Stomach (tissue), 9 donors: ENCODE data around the gene ISCA2. TPM values are rescaled to one million over a fixed set of nuclear protein-coding genes. Genes with fewer than 3 reads are reported as not detected.
A peak's percentile ranks its signal among the peaks of the same experiment; 100 is the strongest.

ENCODE experiments used
- DNase-seq, 2 donors: peaks; one replicate each; pipeline versions ENCODE4 v3.0.0 to v3.0.0-alpha.2; 2013 to 2019
- H3K27ac ChIP-seq, 5 donors: fragments of 200-600 bp in 4 of 5; sonication (generic) in 4 of 5; one replicate each; pipeline ENCODE4 v1.5.1; 2013 to 2019; ENCODE audit warnings: mild to moderate bottlenecking in 1 of 5, moderate library complexity in 1 of 5
- H3K27me3 ChIP-seq, 3 donors: fragments of 200-600 bp; sonication (generic); one replicate each; pipeline ENCODE4 v1.5.1; 2017 to 2019; ENCODE audit warnings: mixed run types in 1 of 3
- H3K36me3 ChIP-seq, 4 donors: fragments of 200-600 bp; sonication (generic); 1 replicate in 3 of 4; 2 replicates in 1 of 4; pipeline ENCODE4 v1.5.1; 2016 to 2019
- H3K4me1 ChIP-seq, 4 donors: fragments of 200-600 bp; sonication (generic); one replicate each; pipeline ENCODE4 v1.5.1; 2016 to 2019
- H3K4me3 ChIP-seq, 4 donors: fragments of 200-600 bp; sonication (generic) in 3 of 4; one replicate each; pipeline ENCODE4 v1.5.1; 2016 to 2019; ENCODE audit warnings: mild to moderate bottlenecking in 1 of 4
- H3K9me3 ChIP-seq, 4 donors: fragments of 200-600 bp; sonication (generic); one replicate each; pipeline ENCODE4 v1.5.1; 2016 to 2019
- EP300 ChIP-seq: sonication (generic); formaldehyde crosslinking; IDR thresholded peaks from one replicate; pipeline ENCODE4 v1.6.1; 2017; ENCODE audit warnings: antibody characterized with exemption
- POLR2A ChIP-seq, 4 donors: fragments of 450-650 bp; IDR thresholded peaks; one replicate each; pipeline ENCODE4 v1.6.1; 2016; ENCODE audit warnings: antibody characterized with exemption in 4 of 4, control low read depth in 2 of 4, mild to moderate bottlenecking in 1 of 4, moderate library complexity in 1 of 4
- POLR2AphosphoS5 ChIP-seq, 3 donors: sonication (generic); formaldehyde crosslinking; IDR thresholded peaks; one replicate each; pipeline ENCODE4 v1.6.1; 2016; ENCODE audit warnings: antibody characterized with exemption in 3 of 3
- WGBS, 5 donors: extraction: QIAGEN DNeasy Blood & Tissue Kit in 3 of 5; methylation state at CpG; one replicate each; pipeline versions ENCODE4 v1.1.5 to v1.1.7; 2013 to 2018; 5-methylcytosine and 5-hydroxymethylcytosine counted together
- intact Hi-C: fragments of 100-400 bp; cut with DNase I; formaldehyde crosslinking; loops from one replicate; pipeline ENCODE4 v1.15.1; 2023; ENCODE audit warnings: low total_unique reads
- polyA plus RNA-seq, 3 donors: library from polyadenylated mRNA; stranded (reverse); fragments of 200-250 nt; gene quantifications; one replicate each; pipeline ENCODE4 v1.2.3, GENCODE V29; 2013
- total RNA-seq, 5 donors: library from RNA; depleted of rRNA; stranded (reverse); fragments of >200 nt; gene quantifications; one replicate each; pipeline versions ENCODE4 v1.1.0 to v1.2.3, GENCODE V29; 2014 to 2016
- TF ChIP-seq, protein P1 (sequence below), 7 experiments: fragments of 450-650 bp in 4 of 7; fragments of 200-600 bp in 3 of 7; sonication (generic) in 3 of 7; IDR thresholded peaks; one replicate each; pipeline ENCODE4 v1.5.1; 2016 to 2019; ENCODE audit warnings: antibody characterized with exemption in 7 of 7, control low read depth in 2 of 7, mild to moderate bottlenecking in 1 of 7
- donor health status: healthy with polysubstance abuse.
- donor health status: Bipolar disorder and iron deficiency.
- donor health status: healthy.

The ISCA2 gene
- total and polyA plus RNA-seq, 8 donors: 15.2 to 34.3 (median 25.0) TPM; not detected in 2

GRCh38 chr14:74510223-74510931, 16.8 kb downstream of the ISCA2 start:
- Histone ChIP-seq H3K27ac (no peak overlapping the region), H3K4me1 (peaks cover 0 to 12% (median 10%) of the 10 kb centered on the region in 4 donors), H3K9me3 (no peaks in the 10 kb centered on the region), H3K4me3 (no peak overlapping the region), H3K36me3 (peaks cover 0 to 40% (median 15%) of the 10 kb centered on the region in 4 donors), H3K27me3 (peaks cover 0 to 11% (median 4%) of the 10 kb centered on the region in 3 donors)
- intact Hi-C loops: no loop called here
- WGBS, 5 donors: 49 to 66% (median 64%) methylated on average over 17 to 21 of the region's 21 CpGs
- TF ChIP-seq EP300 (no peak), POLR2AphosphoS5 (IDR thresholded peaks at IDR 0.05) (no peak), POLR2A (IDR thresholded peaks at IDR 0.05) (no peak)
- TF ChIP-seq, protein P1, sequence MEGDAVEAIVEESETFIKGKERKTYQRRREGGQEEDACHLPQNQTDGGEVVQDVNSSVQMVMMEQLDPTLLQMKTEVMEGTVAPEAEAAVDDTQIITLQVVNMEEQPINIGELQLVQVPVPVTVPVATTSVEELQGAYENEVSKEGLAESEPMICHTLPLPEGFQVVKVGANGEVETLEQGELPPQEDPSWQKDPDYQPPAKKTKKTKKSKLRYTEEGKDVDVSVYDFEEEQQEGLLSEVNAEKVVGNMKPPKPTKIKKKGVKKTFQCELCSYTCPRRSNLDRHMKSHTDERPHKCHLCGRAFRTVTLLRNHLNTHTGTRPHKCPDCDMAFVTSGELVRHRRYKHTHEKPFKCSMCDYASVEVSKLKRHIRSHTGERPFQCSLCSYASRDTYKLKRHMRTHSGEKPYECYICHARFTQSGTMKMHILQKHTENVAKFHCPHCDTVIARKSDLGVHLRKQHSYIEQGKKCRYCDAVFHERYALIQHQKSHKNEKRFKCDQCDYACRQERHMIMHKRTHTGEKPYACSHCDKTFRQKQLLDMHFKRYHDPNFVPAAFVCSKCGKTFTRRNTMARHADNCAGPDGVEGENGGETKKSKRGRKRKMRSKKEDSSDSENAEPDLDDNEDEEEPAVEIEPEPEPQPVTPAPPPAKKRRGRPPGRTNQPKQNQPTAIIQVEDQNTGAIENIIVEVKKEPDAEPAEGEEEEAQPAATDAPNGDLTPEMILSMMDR (IDR thresholded peaks at IDR 0.05): no peak
- DNase-seq: peak in 1 of 2 donors; percentile 35

DNA sequence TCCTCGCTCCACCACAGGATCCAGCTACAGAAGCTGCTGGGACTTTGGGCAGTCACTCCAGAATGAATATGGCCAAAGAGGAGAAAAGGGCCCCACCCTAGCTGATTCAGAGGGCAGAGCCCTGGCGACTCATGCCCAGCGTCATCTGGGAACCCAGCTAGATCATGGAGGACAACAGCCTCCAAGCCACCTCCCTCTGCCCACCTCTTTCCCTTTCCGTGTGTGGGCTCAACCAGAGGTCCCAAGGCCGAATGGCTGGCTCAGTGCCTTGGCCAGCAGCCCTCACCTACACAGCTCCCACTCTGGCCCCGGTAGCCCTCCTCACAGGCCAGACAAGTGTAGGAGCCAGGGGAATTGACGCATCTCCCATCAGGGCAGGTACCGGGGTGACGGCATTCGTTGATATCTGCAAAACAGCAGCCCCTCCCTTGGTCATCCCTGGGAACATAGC, 17.4 kb downstream of the ISCA2 start:
- intact Hi-C loops: no loop called here
- Histone ChIP-seq H3K27me3 (peaks cover 0 to 11% (median 4%) of the 10 kb centered on the region in 3 donors), H3K36me3 (peaks cover 0 to 46% (median 12%) of the 10 kb centered on the region in 4 donors), H3K27ac (no peak overlapping the region), H3K4me1 (peaks cover 0 to 12% (median 10%) of the 10 kb centered on the region in 4 donors), H3K9me3 (no peaks in the 10 kb centered on the region), H3K4me3 (no peak overlapping the region)
- no peak for TF ChIP-seq POLR2AphosphoS5 (IDR thresholded peaks at IDR 0.05)
- TF ChIP-seq, protein P1 (IDR thresholded peaks at IDR 0.05): no peak
- TF ChIP-seq POLR2A (IDR thresholded peaks at IDR 0.05): no peak
- no peak for TF ChIP-seq EP300
- DNase-seq: no peak
- WGBS, 5 donors: 66 to 78% (median 70%) methylated on average over 9 to 10 of the region's 10 CpGs

DNA sequence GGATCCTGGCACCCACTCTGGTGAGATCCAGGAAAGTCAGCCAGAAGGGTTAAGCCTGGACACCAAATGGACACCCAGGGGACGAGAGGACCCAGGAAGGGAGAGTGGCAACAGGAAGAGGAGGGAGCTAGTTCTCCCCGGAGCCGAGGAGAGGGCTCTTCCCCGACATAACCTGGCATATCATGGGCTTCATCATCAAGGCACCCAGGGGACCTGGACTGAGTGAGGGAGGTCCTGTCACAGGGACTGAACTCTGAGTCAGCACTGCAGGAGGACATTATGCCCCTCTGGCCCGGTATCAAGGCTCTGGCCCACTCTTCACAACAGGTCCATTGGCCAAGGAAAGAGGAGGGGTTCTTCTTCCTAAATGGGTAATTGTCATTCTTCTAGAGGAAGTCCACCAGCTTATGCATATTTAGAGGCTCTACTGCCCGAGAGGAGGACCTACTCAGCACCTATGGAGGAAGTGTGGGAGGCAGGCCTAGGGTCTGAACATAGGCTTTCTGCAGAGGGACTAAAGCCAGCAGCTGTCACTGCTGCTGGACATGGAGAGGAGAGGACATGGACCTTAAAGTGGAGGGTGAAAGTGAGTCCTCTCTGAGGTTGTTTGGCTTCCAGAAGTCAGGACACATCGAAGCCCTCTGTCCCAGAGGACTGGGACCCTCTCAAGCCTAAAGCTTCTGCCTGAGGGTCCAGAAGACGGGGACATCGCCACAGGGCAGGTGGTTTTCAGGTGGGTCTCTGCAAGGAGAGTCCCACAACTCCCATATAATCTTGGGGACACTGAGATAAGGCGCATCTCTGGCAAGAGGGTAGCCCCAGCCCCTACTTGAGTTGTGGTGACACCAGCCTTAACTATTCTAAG, 18.6 kb downstream of the ISCA2 start:
- TF ChIP-seq POLR2A (IDR thresholded peaks at IDR 0.05) (no peak), POLR2AphosphoS5 (IDR thresholded peaks at IDR 0.05) (no peak), EP300 (no peak)
- TF ChIP-seq, protein P1 (IDR thresholded peaks at IDR 0.05): no peak
- peaks cover 0 to 12% (median 10%) of the 10 kb centered on the region in 4 donors for H3K4me1 ChIP-seq
- H3K36me3 ChIP-seq: peaks cover 0 to 48% (median 11%) of the 10 kb centered on the region in 4 donors
- H3K27me3 ChIP-seq: peaks cover 0 to 11% (median 4%) of the 10 kb centered on the region in 3 donors
- 73 to 84% (median 78%) methylated on average over 9 to 10 of the region's 10 CpGs for WGBS, 5 donors
- intact Hi-C loops: no loop called here
- no peak overlapping the region for H3K4me3 ChIP-seq
- H3K9me3 ChIP-seq: no peaks in the 10 kb centered on the region
- no peak overlapping the region for H3K27ac ChIP-seq
- no peak for DNase-seq

GRCh38 chr14:74514471-74514941, 20.9 kb downstream of the ISCA2 start:
- Histone ChIP-seq H3K27ac (peak overlapping the region in 3 of 5 donors; percentile 26 to 49 (median 46)), H3K4me1 (peaks cover 0 to 12% (median 10%) of the 10 kb centered on the region in 4 donors), H3K36me3 (peaks cover 0 to 33% (median 5%) of the 10 kb centered on the region in 4 donors), H3K4me3 (peak overlapping the region in 1 of 4 donors; percentile 4), H3K9me3 (no peaks in the 10 kb centered on the region), H3K27me3 (peaks cover 0 to 4% (median 4%) of the 10 kb centered on the region in 3 donors)
- TF ChIP-seq EP300 (no peak), POLR2AphosphoS5 (IDR thresholded peaks at IDR 0.05) (no peak), POLR2A (IDR thresholded peaks at IDR 0.05) (no peak)
- TF ChIP-seq, protein P1 (IDR thresholded peaks at IDR 0.05): no peak
- intact Hi-C loops: no loop called here
- WGBS, 5 donors: 22 to 66% (median 46%) methylated on average over 12 to 13 of the region's 13 CpGs
- DNase-seq: peak in 1 of 2 donors; percentile 32
